ENCODE results near the gene VWA8. TPM values are rescaled to one million over a fixed set of nuclear protein-coding genes. Genes with fewer than 3 reads are reported as not detected.

The VWA8 gene
- total and polyA plus RNA-seq, 2 of the 8 experiments (the other 6 are each of a cell fraction or from before 2014, with no cell fraction given) = 5.9 to 19.6 TPM

DNA sequence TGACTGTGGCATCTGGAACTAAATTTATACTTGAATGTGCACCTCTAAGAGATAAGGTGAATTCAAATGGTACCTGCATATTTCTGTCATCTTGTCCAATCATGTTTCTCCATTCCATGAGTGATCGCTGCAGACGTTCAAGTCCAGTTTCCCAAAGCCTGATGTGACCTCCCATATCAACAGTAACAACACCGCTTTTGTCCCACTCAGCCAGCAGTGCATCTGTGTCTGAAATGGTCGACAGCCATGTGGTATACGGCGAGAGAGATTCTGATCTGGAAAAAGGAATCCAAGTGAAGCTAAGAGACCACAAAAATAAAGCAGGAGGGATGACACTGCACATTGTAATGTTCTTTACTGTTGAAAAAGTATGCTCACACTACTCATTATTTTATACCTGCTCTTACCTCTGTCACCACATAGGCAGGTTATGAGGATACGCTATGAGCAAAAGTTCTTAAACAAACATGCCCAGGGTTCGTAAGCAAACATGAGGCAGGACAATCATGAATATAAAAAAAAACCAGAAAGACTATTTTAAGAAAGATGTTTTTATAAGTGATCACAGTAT is 290.0 kb downstream of the VWA8 start (continued):
- TF ChIP-seq, protein P1, sequence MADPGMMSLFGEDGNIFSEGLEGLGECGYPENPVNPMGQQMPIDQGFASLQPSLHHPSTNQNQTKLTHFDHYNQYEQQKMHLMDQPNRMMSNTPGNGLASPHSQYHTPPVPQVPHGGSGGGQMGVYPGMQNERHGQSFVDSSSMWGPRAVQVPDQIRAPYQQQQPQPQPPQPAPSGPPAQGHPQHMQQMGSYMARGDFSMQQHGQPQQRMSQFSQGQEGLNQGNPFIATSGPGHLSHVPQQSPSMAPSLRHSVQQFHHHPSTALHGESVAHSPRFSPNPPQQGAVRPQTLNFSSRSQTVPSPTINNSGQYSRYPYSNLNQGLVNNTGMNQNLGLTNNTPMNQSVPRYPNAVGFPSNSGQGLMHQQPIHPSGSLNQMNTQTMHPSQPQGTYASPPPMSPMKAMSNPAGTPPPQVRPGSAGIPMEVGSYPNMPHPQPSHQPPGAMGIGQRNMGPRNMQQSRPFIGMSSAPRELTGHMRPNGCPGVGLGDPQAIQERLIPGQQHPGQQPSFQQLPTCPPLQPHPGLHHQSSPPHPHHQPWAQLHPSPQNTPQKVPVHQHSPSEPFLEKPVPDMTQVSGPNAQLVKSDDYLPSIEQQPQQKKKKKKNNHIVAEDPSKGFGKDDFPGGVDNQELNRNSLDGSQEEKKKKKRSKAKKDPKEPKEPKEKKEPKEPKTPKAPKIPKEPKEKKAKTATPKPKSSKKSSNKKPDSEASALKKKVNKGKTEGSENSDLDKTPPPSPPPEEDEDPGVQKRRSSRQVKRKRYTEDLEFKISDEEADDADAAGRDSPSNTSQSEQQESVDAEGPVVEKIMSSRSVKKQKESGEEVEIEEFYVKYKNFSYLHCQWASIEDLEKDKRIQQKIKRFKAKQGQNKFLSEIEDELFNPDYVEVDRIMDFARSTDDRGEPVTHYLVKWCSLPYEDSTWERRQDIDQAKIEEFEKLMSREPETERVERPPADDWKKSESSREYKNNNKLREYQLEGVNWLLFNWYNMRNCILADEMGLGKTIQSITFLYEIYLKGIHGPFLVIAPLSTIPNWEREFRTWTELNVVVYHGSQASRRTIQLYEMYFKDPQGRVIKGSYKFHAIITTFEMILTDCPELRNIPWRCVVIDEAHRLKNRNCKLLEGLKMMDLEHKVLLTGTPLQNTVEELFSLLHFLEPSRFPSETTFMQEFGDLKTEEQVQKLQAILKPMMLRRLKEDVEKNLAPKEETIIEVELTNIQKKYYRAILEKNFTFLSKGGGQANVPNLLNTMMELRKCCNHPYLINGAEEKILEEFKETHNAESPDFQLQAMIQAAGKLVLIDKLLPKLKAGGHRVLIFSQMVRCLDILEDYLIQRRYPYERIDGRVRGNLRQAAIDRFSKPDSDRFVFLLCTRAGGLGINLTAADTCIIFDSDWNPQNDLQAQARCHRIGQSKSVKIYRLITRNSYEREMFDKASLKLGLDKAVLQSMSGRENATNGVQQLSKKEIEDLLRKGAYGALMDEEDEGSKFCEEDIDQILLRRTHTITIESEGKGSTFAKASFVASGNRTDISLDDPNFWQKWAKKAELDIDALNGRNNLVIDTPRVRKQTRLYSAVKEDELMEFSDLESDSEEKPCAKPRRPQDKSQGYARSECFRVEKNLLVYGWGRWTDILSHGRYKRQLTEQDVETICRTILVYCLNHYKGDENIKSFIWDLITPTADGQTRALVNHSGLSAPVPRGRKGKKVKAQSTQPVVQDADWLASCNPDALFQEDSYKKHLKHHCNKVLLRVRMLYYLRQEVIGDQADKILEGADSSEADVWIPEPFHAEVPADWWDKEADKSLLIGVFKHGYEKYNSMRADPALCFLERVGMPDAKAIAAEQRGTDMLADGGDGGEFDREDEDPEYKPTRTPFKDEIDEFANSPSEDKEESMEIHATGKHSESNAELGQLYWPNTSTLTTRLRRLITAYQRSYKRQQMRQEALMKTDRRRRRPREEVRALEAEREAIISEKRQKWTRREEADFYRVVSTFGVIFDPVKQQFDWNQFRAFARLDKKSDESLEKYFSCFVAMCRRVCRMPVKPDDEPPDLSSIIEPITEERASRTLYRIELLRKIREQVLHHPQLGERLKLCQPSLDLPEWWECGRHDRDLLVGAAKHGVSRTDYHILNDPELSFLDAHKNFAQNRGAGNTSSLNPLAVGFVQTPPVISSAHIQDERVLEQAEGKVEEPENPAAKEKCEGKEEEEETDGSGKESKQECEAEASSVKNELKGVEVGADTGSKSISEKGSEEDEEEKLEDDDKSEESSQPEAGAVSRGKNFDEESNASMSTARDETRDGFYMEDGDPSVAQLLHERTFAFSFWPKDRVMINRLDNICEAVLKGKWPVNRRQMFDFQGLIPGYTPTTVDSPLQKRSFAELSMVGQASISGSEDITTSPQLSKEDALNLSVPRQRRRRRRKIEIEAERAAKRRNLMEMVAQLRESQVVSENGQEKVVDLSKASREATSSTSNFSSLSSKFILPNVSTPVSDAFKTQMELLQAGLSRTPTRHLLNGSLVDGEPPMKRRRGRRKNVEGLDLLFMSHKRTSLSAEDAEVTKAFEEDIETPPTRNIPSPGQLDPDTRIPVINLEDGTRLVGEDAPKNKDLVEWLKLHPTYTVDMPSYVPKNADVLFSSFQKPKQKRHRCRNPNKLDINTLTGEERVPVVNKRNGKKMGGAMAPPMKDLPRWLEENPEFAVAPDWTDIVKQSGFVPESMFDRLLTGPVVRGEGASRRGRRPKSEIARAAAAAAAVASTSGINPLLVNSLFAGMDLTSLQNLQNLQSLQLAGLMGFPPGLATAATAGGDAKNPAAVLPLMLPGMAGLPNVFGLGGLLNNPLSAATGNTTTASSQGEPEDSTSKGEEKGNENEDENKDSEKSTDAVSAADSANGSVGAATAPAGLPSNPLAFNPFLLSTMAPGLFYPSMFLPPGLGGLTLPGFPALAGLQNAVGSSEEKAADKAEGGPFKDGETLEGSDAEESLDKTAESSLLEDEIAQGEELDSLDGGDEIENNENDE (IDR thresholded peaks at IDR 0.05; ENCODE audit: insufficient replicate concordance, low read length) = no peak
- TF ChIP-seq TCF12 (IDR thresholded peaks at IDR 0.05; ENCODE audit: low read depth, low read length) (no peak), EGR1 (IDR thresholded peaks at IDR 0.05; ENCODE audit: borderline replicate concordance, low read depth, low read length) (no peak), RFX5 (IDR thresholded peaks at IDR 0.05; ENCODE audit: borderline replicate concordance, low read depth, low read length) (no peak), YY1 (IDR thresholded peaks at IDR 0.05; ENCODE audit: low read depth, low read length) (no peak), RNF2 (IDR thresholded peaks at IDR 0.05; ENCODE audit: borderline replicate concordance, low read depth, low read length, missing control alignments, poor library complexity, severe bottlenecking) (no peak)
